GM18867 (cell line): Measurements from ENCODE around the gene DPYSL3.
"Not testable (repeated sequence)": the region's sequence is repeated elsewhere in the genome, so short reads cannot be mapped to it uniquely, and the experiment has no call there.

Experiments
- ATAC-seq: cut with Tn5 transposase; IDR thresholded peaks from one replicate; pipeline ENCODE4 v1.9.1; 2021; ENCODE audit warnings: mild to moderate bottlenecking, moderate library complexity; ENCODE audit not compliant: unreplicated experiment

The DPYSL3 gene

GRCh38 chr5:147375151-147375550, 134.7 kb downstream of the DPYSL3 start:
- ATAC-seq = no peak

DNA sequence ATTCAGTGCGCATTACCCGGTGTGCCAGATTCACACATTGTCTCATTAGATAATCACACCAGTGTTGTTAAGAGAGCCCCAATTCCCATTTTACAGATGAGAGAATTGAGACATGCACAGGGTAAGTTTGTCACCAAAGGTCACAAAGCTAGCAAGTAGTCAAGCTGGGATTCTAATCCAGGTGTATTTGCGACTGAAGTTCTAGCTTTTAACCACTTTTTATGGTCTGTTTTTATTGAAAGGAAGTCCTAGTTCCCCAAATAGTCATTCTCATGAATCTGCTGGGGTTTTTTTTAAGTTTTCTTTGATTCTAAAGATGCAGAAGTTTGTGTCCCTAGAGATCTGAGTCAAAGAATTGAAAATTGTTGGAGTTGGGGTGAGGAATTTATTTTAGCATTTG, 136.5 kb downstream of the DPYSL3 start:
- no peak for ATAC-seq

DNA sequence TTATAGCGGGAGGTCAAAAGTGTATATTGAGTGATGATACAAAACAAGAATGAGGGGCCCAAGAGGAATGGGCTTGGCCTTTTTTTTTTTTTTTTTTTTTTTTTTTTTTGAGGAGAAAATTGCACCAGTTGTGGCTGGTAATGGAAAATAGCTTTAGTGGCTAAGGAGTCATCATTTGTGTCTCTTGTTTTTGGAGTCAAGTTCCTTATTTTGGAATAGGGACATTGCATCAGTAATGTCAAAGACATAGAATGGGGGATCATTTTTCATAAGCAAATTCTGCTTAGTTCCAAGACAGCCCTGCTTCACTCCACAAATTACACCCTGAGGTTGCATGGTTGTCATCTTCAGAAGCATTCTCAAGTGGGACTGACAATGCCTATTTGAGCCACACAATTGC, 137.7 kb downstream of the DPYSL3 start:
- ATAC-seq = no peak

DNA sequence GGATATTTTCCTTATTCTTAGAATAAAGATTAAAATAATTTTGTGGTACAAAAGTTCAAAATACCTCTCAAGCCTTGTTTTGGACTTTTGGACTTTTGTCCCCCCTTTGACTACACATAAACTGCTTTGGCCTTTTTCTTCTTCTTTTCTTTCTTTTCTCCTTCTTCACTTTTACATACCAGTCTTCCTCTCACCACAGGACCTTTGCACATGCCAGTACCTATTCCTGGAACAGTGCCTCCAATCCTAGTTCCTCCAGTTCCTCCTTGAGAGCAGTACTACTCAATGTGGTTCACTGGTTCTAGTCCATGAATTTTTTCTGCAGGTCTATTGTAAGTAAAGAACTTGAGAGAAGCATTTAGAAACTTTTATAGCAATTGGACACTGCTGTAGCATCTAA, 138.6 kb downstream of the DPYSL3 start:
- no peak for ATAC-seq

DNA sequence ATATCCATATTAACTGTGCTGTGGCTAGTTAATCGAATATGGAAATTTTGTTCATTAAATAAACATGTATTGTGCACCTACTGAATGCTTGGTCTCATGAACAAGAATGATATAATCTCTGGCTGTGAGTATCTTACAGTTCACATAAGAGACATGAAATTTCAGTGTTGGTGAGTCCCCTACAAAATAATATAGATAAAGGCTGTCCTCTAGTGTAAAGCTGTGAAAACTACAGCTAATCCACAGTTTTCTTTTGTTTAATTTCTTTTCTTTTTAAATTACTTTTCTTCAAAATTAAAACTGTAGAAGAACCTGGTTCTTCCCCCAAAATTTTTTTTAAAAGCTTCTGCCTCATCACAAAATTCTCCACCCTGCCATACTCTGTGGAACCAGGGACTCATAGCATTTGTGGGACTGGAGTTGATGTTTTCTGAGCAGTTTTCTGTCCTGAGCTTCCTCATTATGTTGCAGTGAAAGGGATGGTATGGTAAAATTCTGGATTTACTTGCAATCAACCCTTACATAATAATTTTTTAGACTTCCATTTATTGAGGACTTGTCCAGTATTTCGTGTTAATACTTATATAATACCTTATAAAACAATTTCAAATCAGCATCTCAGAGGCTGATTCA, 140.0 kb downstream of the DPYSL3 start:
- no peak for ATAC-seq

- ATAC-seq = not testable (repeated sequence)
These were observed 142.5 kb downstream of the DPYSL3 start for GRCh38 chr5:147367381-147367780.

GRCh38 chr5:147361441-147362175, 148.3 kb downstream of the DPYSL3 start:
- ATAC-seq = no peak

DNA sequence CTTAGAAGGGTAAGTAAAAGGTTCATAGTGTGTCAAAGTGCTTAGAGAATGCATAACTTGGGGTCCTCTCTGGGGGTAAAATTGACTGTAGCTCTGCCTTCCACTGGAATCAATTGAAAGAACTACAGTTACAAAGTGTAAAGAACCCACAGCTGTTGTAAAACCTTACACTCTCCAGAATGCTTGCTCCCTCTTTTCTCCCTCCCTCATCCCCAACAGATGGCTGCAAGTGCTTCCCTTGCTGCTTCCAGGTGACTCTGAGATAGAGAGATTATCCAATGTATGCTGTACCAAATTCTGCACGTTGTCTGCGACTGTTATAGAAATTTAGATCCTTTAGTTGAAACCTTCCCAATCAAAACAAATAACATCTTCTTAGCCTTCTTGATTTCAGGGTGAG, 149.1 kb downstream of the DPYSL3 start:
- no peak for ATAC-seq

- no peak for ATAC-seq
These were observed 150.3 kb downstream of the DPYSL3 start for GRCh38 chr5:147359581-147359980.

- no peak for ATAC-seq
These were observed 150.8 kb downstream of the DPYSL3 start for GRCh38 chr5:147359101-147359500.

GRCh38 chr5:147349241-147349640, 160.6 kb downstream of the DPYSL3 start:
- no peak for ATAC-seq

DNA sequence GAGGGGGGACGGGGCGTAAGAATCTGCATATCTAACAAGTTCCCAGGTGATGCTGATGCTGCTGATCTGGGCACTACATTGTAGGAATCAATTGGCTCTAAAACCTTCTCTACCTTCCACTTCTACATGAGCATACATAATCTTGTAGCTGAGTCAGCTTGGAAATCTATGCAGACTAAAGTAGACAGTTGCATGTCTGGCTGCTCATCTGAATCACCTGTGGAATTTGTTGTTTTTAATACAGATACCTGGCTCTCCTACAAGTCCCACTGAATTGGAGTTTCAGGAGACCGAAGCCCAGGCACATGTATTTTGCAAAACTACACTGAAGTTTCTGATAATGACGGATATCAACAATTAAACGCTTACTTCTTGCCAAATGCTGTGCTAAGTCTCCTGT, 161.4 kb downstream of the DPYSL3 start:
- no peak for ATAC-seq

DNA sequence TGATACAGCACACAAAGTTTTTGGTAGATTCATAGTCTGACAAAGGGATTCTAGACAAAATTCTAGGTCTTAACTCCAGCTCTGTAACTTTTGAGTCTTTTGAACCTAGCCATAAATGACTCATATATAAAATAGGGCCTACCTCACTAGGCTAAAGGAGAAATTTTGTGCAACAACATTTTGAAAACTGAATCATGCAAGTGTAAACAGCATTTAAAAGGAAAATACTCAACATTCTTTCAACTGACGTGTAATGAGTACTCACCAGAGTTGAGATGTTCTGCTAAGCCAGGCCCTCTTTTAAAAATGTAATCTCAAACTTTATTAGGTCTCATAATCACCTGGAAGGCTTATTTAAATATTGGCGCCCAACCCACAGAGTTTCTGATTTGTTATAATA, 161.8 kb downstream of the DPYSL3 start:
- no peak for ATAC-seq

DNA sequence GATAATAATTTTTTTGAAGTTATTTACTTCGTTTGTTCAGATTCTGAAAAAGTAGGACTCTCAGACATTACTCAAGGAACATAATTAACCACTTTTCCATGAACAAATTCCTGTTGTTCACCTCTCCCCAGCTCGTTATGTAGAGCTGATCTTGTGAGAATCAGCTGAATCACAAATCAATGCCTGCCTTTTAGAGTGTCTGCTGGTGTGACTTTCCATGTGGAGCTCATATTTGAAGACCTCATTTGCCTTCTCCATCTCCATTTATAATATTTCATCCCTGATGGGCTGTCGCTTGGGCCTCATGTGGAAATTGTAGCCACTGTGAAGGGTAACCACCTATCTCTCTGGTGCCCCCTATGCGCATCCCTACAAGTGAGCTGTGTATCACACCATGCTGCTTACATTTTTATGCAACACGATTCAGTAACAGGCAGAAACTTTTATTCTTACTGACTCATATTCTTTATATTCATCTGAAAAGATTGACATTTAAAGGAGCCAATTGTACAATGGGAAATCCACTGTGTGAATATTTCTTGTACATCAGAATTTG, 163.8 kb downstream of the DPYSL3 start:
- no peak for ATAC-seq

- no peak for ATAC-seq
These were observed 165.0 kb downstream of the DPYSL3 start for GRCh38 chr5:147344861-147345260.

GRCh38 chr5:147341345-147341744, 168.5 kb downstream of the DPYSL3 start:
- ATAC-seq = no peak

GRCh38 chr5:147340941-147341340, 168.9 kb downstream of the DPYSL3 start:
- ATAC-seq = no peak
